Loucy (cell line): ENCODE results near the gene KCND2.

Experiments used
- CTCF ChIP-seq: fragments of 200-600 bp; sonication (generic); conservative IDR thresholded peaks from 2 replicates; pipeline ENCODE4 v1.5.1; 2014; ENCODE audit warnings: mild to moderate bottlenecking, antibody characterized with exemption, low read length
- EZH2phosphoT487 ChIP-seq: fragments of 200-600 bp; IDR thresholded peaks from 2 replicates; pipeline ENCODE4 v1.6.1; 2018; ENCODE audit warnings: antibody characterized with exemption, mild to moderate bottlenecking, moderate library complexity, borderline replicate concordance

- TF ChIP-seq EZH2phosphoT487: no peak
- no peak for TF ChIP-seq CTCF
Observed at GRCh38 chr7:120327054-120327453, 54.1 kb downstream of the KCND2 start.
